WTC11 (cell line): ENCODE data around the gene IL1RN.

Source experiments
- CTCF ChIP-seq: fragments of 200-600 bp; IDR thresholded peaks from 2 replicates; pipeline ENCODE4 v1.8.0; 2022; ENCODE audit warnings: antibody characterized with exemption
- FOXJ3 ChIP-seq: sonication (generic); formaldehyde crosslinking; IDR thresholded peaks from 2 replicates; pipeline ENCODE4 v1.9.0; 2021; ENCODE audit warnings: missing genetic modification reagents, mild to moderate bottlenecking, borderline replicate concordance
- FOXP4 ChIP-seq: sonication (generic); formaldehyde crosslinking; IDR thresholded peaks from 2 replicates; pipeline ENCODE4 v1.8.0; 2022; ENCODE audit warnings: mild to moderate bottlenecking, missing genetic modification reagents
- NFE2L1 ChIP-seq: sonication (generic); formaldehyde crosslinking; IDR thresholded peaks from 2 replicates; pipeline ENCODE4 v1.8.1; 2023; ENCODE audit warnings: missing genetic modification reagents
- NFYB ChIP-seq: sonication (generic); formaldehyde crosslinking; conservative IDR thresholded peaks from 2 replicates; pipeline ENCODE4 v1.8.0; 2022; ENCODE audit warnings: low read depth, missing genetic modification reagents
- NR3C1 ChIP-seq: sonication (generic); formaldehyde crosslinking; conservative IDR thresholded peaks from 2 replicates; pipeline ENCODE4 v1.8.1; 2023; ENCODE audit warnings: low read depth, mild to moderate bottlenecking, missing genetic modification reagents
- TF ChIP-seq, protein P1 (sequence below): sonication (generic); formaldehyde crosslinking; IDR thresholded peaks from 2 replicates; pipeline ENCODE4 v1.8.1; 2023; ENCODE audit warnings: mild to moderate bottlenecking, moderate library complexity, missing genetic modification reagents
- TF ChIP-seq, protein P2 (sequence below): sonication (generic); formaldehyde crosslinking; IDR thresholded peaks from 2 replicates; pipeline ENCODE4 v1.8.0; 2022; ENCODE audit warnings: mild to moderate bottlenecking, missing genetic modification reagents
- TF ChIP-seq, protein P3 (sequence below): sonication (generic); formaldehyde crosslinking; IDR thresholded peaks from 2 replicates; pipeline ENCODE4 v1.8.0; 2022; ENCODE audit warnings: mild to moderate bottlenecking, missing genetic modification reagents

GRCh38 chr2:113098041-113098440 is 29.4 kb upstream of the IL1RN start:
- no peak for TF ChIP-seq NFE2L1 (CRISPR knock-in tag)
- no peak for TF ChIP-seq NFYB (CRISPR knock-in tag)
- TF ChIP-seq NR3C1 (CRISPR knock-in tag), result no peak
- TF ChIP-seq, protein P1, sequence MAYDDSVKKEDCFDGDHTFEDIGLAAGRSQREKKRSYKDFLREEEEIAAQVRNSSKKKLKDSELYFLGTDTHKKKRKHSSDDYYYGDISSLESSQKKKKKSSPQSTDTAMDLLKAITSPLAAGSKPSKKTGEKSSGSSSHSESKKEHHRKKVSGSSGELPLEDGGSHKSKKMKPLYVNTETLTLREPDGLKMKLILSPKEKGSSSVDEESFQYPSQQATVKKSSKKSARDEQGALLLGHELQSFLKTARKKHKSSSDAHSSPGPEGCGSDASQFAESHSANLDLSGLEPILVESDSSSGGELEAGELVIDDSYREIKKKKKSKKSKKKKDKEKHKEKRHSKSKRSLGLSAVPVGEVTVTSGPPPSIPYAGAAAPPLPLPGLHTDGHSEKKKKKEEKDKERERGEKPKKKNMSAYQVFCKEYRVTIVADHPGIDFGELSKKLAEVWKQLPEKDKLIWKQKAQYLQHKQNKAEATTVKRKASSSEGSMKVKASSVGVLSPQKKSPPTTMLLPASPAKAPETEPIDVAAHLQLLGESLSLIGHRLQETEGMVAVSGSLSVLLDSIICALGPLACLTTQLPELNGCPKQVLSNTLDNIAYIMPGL (CRISPR knock-in tag), result no peak
- no peak for TF ChIP-seq CTCF
- TF ChIP-seq, protein P2, sequence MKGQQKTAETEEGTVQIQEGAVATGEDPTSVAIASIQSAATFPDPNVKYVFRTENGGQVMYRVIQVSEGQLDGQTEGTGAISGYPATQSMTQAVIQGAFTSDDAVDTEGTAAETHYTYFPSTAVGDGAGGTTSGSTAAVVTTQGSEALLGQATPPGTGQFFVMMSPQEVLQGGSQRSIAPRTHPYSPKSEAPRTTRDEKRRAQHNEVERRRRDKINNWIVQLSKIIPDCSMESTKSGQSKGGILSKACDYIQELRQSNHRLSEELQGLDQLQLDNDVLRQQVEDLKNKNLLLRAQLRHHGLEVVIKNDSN (CRISPR knock-in tag), result no peak
- no peak for TF ChIP-seq FOXJ3 (CRISPR knock-in tag)
- TF ChIP-seq, protein P3, sequence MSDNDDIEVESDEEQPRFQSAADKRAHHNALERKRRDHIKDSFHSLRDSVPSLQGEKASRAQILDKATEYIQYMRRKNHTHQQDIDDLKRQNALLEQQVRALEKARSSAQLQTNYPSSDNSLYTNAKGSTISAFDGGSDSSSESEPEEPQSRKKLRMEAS (CRISPR knock-in tag), result no peak
- no peak for TF ChIP-seq FOXP4 (CRISPR knock-in tag)
